ENCODE measurements around the gene FOXO3.

Gene FOXO3

GRCh38 chr6:108576709-108577108 lies 16.0 kb downstream of the FOXO3 start:
- no peak for DNase-seq

DNA sequence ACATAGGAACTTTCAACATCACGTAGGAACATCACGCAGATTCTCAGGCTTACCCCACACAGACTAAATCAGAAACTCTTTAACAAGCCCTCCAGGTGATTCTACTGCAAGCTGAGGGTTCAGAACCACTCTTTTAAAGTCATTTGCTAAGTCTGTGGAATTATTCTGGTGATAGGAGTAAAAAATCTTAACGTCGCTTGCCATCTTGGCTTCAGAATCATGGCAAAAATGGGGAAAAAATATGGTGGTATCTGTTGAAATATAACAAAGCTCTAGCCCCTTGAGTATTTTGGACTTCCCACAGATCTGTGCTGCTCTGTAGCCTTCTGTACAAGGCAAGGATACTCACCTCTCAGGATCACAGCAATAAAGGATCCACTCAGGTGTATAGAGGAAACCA lies 17.4 kb downstream of the FOXO3 start:
- no peak for DNase-seq

GRCh38 chr6:108578595-108579327 lies 18.0 kb downstream of the FOXO3 start:
- DNase-seq: no peak

- DNase-seq: no peak
These were observed 18.6 kb downstream of the FOXO3 start for GRCh38 chr6:108579328-108579721.

DNA sequence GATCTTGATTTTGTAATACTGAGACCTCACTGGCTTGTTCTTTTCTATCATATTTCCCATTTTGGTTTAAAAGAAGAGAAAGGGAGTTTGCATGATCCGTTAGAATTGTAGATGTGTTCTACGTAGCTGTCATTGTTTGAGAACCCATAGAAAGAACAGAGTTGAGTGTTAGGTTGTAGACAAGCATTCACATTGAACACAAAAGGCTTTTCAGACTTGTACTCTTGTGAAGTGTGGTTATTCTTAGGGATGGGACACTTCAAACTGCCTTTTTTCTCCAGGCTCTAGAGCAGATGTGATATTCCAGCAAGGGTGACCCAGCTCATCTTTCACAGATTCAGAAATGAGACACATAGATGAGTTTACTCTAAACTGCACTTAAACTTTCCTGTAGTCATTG lies 19.9 kb downstream of the FOXO3 start:
- DNase-seq: no peak

DNA sequence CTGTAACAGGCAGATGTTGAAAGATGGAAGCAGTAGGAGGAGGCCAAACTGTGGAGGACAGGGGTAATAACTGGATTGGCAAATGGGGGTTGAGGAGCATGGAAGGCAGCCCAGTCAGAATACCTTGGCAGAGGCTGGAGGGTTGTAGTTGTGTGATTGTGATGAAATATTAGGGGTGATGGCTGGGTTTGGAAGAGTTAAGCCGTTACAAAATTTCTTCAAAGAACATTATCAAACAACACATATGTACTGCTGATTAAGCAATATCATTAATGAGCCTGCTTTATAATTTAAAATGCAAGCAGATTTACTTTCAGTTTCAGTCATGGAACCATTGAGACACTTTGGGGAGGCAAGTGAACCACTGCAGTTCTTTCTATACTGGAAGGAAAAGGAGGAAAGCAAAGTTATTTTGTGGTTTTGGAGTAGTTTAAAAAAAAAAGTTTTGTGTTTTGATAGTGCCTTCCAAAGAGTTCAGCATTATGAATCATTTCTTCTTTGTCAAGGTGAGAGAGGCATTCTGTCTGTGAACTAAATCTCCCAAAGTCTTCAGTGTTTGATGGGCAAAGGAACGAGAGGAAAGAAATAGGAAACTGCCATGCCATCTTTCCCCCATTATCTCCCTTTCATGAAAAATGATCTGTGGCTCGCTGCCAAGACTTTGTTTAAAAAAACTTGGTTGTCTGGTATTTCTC lies 20.7 kb downstream of the FOXO3 start:
- no peak for DNase-seq

GRCh38 chr6:108581932-108582475 lies 21.3 kb downstream of the FOXO3 start:
- DNase-seq: no peak

GRCh38 chr6:108582618-108583017 lies 21.9 kb downstream of the FOXO3 start:
- DNase-seq: no peak

- DNase-seq: no peak
These were observed 23.6 kb downstream of the FOXO3 start for GRCh38 chr6:108584323-108584722.

GRCh38 chr6:108585359-108585758 lies 24.6 kb downstream of the FOXO3 start:
- DNase-seq: no peak

DNA sequence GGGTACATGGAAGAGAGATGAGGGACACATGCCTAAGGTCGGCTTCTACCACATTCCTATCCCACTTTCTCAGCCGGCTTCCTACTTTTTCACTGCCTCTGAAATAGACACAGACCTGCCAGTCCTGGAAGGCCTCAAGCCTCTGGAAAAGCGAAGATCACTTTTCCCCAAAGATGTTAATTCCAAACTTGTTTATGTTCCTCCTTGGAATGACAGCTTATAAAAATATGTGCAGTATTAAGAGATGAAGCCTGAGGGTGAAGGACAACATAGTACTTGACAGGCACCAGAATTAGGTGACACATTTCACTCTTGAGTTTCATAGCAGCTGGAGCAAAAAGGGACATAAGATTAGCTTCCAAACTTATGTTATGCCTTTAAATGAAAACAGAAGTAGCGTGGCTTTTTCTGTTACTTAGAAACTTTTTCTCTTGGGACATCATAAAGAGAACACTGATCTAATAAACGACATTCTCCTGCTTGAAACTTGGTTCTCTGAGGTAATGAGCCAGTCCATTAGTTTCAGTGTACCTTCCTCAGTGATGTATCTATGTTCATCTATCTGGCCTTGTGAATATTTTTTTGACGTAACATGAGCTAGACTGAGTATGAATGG lies 25.3 kb downstream of the FOXO3 start:
- DNase-seq: no peak

DNA sequence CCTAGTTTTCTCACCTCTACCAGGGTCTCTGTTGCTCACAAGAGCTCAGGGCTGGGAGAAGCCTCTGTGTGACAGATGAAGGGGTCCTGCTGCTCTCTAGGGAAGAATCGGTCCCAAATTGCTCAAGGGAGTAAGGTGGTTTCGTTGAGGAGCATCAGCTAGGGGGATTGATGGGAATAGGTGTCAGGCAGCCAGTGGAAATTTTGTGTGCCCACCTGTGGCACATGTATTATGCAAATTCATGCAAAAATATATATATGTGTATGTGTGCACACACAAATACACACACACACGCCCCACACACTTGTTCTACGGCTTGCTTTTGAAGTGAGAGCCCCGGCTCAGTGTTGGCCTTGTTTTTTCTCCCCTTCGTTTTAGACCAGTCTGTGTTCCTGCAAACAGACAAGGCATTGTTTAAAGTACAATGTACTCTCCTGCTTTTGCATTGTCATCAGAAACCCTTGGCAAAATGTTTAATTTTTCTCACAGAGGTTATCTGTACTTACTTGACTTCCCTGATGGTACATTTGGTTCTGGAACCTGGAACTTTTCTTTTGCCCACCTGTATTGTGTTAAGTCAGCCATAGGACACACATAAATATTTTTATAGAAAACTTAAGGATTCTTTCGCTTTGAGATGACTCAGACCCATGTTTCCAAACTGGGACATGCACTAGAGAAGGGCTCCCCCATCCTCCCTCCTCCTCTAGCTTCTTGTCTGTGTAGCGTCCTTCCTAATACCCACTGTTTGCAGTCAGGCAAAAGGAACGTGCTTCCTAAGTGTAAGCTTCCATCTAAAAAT lies 26.7 kb downstream of the FOXO3 start:
- no peak for DNase-seq

DNA sequence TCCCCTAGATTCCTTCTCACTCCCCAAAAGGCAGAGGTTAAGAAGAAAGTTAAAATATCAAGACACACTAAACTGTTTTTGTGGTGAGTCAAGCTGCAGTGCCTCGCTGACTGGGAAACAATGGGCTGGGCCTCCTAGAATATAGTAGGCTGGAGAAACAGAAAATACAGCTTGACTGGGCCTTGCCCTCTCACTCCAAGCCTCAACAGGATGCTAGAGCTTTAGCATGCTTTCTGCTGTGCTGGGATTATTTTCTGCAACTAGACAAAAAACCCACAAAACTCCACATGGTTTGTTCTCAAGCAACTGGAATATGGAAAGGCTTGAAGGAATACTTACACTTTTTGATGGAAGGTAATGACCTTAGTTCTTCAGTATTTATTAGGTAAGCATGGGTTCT lies 27.9 kb downstream of the FOXO3 start:
- no peak for DNase-seq

DNA sequence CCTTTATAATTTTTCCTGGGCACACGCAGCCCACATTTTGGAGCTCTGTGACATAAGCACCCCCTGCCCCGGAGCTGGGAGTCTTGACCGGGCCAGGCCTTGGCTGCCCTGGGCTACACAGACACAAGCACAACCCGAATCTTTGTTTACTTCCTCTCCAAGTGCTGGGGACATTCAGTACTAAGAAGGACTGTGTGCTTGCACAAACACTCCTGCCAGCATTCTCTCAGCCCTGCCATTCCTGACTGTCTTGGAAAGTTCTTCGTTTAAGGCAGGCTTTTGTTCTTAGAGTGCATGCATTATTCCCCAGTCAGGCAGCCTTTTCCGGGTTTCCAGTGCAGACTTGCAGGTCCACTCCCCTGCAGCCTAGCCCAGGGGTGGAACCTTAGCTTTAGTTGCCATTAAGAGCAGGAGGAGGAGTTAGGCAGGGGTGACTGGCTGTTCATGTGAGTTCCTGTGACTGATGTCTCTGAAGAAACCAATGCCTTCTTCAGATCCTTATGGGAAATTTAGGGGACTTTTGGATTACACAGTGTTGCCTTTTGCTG lies 28.6 kb downstream of the FOXO3 start:
- DNase-seq: peak; percentile 34

DNA sequence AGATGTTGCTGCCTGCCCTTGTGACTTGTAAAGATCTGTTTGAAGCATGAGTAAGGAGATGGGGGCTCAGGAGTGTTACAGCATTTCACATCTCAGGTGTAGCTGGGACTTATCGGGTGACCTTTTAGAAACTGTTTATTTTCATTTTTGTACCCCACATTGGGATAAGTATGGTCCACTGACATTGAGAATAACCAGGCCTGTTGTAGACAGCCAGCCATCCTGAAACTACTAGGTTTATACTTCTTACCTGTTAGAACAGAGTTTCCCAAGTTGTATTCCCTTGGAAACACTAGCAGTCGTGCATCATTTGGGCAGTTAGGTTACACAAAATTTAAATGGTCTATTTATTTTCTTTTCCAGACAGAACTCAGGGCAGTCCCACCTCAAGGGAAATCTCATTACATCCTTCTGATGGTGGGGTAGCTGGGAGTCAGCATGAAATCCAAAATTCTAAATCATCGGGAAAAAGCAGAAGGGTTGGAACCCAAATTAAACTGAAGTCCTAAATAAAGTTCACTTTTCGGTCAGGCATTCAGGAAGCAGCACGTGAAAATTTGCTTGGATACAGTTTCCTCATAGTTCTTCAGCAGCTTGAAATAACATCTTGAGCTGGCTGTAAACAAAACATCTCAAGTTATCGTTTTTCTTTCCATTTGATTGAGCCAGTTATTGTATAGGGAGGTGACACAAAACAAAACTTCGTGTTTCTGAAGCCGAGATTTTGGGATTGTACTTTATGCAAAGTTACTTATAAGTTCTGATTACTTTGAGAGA lies 30.5 kb downstream of the FOXO3 start:
- no peak for DNase-seq

DNA sequence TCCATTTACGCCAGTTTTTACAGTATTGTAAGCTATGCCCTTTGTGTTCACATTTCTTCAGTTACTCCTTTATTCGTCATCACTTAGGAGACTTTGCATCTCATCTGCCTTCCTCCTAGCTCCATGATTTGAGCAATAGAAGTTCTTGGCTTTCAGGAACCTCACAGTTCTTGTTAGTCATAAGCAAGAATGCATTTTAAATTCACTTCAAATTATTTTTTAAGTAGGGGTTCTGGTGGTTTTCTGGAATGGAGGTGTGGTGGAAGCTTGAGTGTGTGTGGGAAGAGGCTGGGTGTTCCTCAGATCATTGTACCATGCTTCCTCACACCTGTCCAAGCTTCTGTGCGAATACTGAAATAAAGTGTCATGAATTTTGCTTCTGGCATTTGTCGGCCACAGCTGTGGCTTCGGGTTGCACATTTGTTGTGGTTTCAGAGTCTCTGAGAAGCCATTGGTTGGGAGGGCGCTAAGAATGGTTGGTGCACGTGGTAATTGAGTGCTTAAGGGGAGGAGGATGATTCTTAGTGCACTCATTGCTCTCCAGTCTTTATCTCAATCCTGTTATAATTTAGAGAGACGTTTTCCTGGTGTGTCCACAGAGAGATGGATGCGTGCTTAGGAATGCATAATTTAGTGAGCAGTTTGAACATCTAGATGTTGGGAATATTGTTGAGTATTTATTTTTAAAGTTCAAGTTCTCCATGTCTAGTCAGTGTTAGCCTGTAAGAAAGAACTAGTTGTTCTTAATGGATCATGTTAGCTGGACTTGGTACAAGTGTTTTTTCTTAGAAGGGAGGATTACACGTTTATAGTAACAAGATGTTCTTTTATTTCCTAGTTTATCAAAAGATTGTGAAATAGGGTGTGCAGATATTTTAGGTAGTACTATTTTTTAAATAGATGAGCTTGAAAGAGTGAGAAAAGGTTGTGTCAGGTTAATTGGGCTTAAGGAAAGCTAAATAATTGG lies 31.9 kb downstream of the FOXO3 start:
- DNase-seq: peak; percentile 48

DNA sequence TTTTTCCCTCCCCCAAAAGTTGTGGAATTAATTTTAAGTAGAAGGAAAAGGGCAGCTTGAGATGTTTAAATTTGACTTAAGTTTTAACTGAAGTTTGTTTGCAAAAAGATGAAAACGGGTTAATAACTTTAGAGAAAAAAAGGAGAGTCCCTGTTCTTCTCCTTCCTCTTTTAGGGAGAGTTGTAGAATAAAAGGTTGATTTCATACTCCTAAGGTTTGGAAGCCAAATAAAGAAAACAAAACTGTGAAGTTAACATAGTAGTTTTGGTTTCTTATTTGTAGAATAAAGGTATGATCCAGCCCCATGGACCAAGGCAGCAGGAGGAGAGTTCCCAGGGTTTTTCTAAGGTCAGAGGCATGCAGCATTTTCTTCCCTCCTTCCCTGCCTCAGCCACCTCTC lies 33.4 kb downstream of the FOXO3 start:
- DNase-seq: no peak

GRCh38 chr6:108594640-108595039 lies 33.9 kb downstream of the FOXO3 start:
- DNase-seq: no peak

DNA sequence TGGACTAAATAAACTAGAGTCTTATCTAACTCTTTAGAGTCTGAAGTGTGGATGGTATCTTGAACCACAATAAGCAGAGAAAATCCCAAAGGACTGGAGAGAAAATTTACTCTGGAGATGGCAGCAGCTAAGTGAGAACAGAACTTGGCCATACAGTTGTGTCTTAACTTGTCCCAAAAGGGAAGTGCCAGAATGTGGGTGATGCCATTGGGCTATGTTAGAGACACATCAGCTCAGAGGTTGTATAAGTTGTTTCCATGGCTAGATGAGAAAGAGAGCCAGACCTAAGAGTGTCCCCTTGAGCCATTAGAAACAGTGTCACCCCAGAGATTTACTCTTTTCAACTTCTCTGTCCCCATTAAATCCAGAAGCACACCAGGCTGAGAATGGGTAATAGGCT lies 36.2 kb downstream of the FOXO3 start:
- DNase-seq: no peak

GRCh38 chr6:108597572-108598304 lies 37.0 kb downstream of the FOXO3 start:
- no peak for DNase-seq
